ENCODE measurements around the gene SLC4A2.

Gene SLC4A2

DNA sequence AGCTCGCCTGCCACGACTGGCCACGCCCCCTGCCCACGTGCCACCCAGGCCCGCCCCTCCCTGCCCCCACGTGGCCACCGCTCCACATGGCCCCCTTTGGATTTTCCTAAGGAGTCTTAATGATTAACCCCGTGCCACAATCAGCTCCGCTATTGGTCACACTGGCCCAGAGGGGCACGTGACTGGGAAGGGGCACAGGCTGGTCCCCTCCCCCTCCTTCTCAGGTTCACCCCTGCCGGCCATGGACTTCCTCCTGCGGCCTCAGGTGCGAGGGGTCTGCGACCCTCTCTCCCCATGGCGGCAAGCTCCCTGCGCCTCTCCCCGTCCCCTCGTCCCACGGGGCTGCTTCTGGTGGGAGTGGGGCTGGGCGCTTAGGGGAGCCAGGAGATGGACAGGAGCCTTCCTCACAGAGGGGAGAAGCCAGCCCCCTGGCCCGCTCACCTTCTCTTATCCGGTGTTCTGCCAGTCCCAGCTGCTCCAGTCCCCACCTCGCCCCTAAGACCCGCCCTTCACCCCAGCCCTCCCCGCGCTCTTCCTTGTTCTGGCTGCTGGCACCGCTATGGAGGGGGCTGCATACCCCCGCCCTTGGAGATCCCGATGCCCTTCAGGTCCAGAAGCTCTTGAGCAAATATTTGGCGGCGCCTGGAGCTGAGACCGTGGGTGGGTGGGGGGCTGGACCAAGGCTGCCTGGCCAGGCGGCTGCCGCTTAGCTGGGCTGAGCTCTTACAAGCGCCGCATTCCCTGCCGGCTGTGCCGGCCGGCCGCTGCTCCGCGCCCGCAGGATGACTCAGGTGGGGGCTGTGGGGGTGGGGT lies 3.2 kb downstream of the SLC4A2 start:
- DNase-seq (ENCODE audit: low spot score in 2 of 2) (no peak), ATAC-seq (no peak)
- no peak overlapping the region for H3K4me3 Mint-ChIP-seq
- no peak overlapping the region for H3K27ac Mint-ChIP-seq
- H3K36me3 Mint-ChIP-seq: peaks cover 46% of the 10 kb centered on the region
- H3K9me3 Mint-ChIP-seq: no peaks in the 10 kb centered on the region
- H3K4me1 Mint-ChIP-seq: peaks cover 29% of the 10 kb centered on the region

DNA sequence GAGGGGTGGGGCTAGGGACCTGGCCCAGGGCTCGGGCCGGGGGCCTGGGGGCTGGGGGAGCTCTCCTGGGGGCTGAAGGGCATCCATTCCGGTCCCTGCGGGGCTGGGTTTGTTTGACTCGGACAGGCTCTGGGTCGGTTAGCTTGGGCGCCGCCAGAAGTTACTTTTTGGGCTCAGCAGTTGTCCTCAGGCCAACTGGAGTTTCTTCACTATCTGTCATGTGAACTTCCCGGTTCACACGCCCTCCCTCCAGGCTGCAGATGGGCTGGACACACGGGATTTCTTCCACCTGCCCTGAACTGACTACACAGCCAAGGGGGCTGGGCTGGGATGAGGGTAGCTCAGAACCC lies 3.8 kb downstream of the SLC4A2 start:
- ATAC-seq: no peak
- Mint-ChIP-seq H3K4me3 (no peak overlapping the region), H3K27ac (peak overlapping the region; percentile 10), H3K4me1 (peaks cover 28% of the 10 kb centered on the region), H3K36me3 (peaks cover 49% of the 10 kb centered on the region), H3K9me3 (no peaks in the 10 kb centered on the region)
- DNase-seq (ENCODE audit: low spot score in 2 of 2): no peak

DNA sequence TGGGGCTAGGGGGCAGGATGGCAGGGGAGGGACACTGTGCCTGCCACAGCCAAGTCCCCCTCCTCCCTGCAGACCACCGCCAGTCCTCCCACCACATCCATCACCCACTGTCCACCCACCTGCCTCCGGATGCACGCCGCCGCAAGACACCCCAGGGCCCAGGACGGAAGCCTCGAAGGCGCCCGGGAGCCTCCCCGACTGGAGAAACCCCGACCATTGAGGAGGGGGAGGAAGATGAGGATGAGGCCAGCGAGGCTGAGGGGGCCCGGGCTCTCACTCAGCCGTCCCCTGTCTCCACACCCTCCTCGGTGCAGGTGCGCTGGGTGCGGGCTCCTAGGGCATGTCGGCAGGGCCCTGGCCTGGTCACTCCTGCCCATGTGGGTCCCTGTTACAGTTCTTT lies 5.1 kb downstream of the SLC4A2 start:
- peaks cover 54% of the 10 kb centered on the region for H3K36me3 Mint-ChIP-seq
- no peaks in the 10 kb centered on the region for H3K9me3 Mint-ChIP-seq
- no peak overlapping the region for H3K27ac Mint-ChIP-seq
- H3K4me3 Mint-ChIP-seq: no peak overlapping the region
- DNase-seq (ENCODE audit: low spot score in 2 of 2): no peak
- ATAC-seq: no peak
- peaks cover 20% of the 10 kb centered on the region for H3K4me1 Mint-ChIP-seq

DNA sequence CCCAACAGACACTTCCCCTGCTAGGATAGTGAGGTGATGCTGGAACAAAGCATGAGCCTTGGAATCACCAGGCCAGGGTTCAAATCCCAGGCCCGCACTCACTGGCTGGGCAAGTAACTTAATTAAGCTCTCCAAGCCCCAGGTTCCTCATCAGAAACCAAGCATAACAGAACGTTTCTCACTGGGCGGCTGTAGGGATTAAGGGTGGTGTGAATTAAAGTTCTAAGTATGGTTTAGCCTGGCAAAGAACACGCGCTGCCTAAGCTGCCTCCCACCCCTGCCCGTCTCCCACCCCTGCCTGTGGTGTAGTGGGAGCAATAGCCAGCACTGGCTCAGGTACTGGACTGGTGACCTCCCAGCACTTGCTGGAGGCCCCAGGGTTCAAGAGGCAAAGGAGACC lies 5.6 kb downstream of the SLC4A2 start:
- Mint-ChIP-seq H3K4me1 (peaks cover 20% of the 10 kb centered on the region), H3K4me3 (no peak overlapping the region), H3K36me3 (peaks cover 59% of the 10 kb centered on the region), H3K9me3 (no peaks in the 10 kb centered on the region), H3K27ac (peak overlapping the region; percentile 68)
- DNase-seq (ENCODE audit: low spot score in 2 of 2) (no peak), ATAC-seq (no peak)

DNA sequence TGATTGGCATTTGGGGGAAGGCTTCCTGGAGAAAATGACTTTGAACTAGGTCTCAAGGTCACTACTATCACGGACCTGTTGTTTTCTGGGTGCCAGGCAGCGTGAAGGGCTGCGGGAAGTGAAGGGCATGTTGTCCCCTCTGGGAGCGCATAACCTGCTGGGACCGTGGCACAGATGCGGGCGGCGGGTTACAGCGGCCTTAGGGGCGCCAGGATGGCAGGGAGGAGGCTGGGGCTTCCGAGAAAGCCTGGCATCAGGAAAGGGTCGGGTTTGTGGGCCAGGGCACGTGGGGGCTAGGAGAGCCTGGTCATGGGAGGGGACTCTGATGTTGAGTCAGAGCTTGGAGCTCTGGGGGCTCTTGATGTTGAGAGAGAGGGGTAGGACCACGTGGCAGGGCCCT lies 6.1 kb downstream of the SLC4A2 start:
- Mint-ChIP-seq H3K36me3 (peaks cover 62% of the 10 kb centered on the region), H3K9me3 (no peaks in the 10 kb centered on the region), H3K4me1 (peaks cover 17% of the 10 kb centered on the region), H3K27ac (peak overlapping the region; percentile 68), H3K4me3 (no peak overlapping the region)
- DNase-seq (ENCODE audit: low spot score in 2 of 2) (no peak), ATAC-seq (no peak)

DNA sequence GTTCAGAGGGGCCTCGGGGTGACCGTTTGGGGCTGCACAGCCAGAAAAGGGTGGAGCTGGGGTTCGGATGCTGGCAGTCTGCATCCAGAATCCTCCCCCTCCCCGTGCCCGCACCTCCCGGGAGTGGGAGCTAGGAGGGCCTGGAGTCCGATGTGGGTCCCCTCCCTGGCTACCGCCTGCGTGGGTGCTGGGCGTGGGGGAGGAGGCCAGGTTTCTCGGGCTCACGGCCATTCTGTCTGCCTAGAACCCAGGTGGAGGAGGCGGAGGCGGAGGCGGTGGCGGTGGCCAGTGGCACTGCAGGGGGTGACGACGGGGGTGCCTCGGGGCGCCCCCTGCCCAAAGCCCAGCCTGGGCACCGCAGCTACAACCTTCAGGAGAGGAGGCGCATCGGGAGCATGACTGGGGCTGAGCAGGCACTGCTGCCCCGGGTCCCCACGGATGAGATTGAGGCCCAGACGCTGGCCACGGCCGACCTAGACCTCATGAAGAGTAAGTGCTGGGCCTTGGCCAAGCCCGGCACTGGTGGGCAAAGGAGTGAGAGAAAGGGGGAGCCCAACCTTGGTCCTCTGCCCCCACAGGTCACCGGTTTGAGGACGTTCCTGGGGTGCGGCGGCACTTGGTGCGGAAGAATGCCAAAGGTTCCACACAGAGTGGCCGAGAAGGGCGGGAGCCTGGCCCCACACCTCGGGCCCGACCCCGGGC lies 7.0 kb downstream of the SLC4A2 start:
- H3K9me3 Mint-ChIP-seq: no peaks in the 10 kb centered on the region
- H3K27ac Mint-ChIP-seq: no peak overlapping the region
- peaks cover 67% of the 10 kb centered on the region for H3K36me3 Mint-ChIP-seq
- DNase-seq (ENCODE audit: low spot score in 2 of 2) (no peak), ATAC-seq (no peak)
- no peak overlapping the region for H3K4me3 Mint-ChIP-seq
- peaks cover 7% of the 10 kb centered on the region for H3K4me1 Mint-ChIP-seq

DNA sequence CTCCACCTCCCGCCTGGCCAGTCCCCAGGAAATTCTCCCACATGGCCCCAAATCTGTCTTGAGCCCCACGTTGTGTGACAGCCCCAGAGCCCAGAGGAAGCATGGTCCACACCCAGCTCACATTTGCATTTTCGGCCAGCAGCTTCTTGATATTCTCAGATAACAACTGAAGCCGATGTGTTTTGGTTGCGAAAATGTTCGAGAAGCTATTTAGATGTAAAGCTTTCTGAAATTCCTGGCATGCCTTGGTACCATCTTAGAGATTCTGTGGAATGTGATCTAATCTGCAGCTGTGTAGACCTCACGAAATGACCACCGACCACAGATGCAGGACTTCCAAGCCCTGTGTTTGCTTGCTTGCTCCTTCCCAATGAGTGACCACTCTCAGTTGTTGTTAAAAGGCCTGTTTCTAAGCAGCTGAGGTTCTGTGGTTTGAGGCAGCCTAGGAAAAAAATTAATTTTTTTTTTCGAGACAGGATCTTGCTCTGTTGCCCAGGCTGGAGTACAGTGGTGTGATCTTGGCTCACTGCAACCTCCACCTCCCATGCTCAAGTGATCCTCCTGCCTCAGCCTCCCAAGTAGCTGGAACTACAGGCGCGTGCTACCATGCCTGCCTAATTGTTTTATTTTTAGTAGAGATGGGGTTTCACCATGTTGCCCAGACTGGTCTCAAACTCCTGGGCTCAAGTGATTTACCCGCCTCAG lies 8.8 kb downstream of the SLC4A2 start:
- H3K36me3 Mint-ChIP-seq: peaks cover 85% of the 10 kb centered on the region
- DNase-seq (ENCODE audit: low spot score in 2 of 2) (no peak), ATAC-seq (no peak)

DNA sequence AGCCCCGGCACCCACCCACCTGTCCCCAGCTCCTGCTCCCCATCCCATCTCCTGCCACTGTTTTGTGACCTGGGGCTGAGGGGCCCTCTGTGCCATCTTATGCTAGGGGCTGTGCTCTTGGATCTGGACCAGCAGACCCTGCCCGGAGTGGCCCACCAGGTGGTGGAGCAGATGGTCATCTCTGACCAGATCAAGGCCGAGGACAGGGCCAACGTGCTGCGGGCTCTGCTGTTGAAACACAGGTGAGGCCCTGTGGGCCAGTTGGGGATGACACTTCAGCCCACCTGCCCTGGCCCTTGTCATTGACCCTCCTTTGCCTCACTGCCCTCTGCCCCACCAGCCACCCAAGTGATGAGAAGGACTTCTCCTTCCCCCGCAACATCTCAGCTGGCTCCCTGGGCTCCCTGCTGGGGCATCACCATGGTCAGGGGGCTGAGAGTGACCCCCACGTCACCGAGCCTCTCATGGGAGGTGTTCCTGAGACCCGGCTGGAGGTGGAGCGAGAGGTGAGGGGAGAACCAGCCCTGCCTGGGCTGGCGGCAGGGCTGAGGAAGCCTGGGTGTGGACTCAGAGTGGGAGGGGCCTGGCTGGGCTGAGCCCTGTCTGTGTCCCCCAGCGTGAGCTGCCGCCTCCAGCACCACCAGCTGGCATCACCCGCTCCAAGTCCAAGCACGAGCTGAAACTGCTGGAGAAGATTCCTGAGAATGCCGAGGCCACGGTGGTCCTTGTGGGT lies 10.6 kb downstream of the SLC4A2 start:
- no peak for DNase-seq (ENCODE audit: low spot score in 2 of 2)
- H3K4me1 Mint-ChIP-seq: peaks cover 14% of the 10 kb centered on the region
- no peak overlapping the region for H3K4me3 Mint-ChIP-seq
- H3K36me3 Mint-ChIP-seq: peaks cover 89% of the 10 kb centered on the region
- H3K27ac Mint-ChIP-seq: no peak overlapping the region
- ATAC-seq: no peak
- H3K9me3 Mint-ChIP-seq: no peaks in the 10 kb centered on the region

More for the DNA sequence above, 8.8 kb downstream of the SLC4A2 start:
- no peak overlapping the region for H3K27ac Mint-ChIP-seq
- no peak overlapping the region for H3K4me3 Mint-ChIP-seq
- no peaks in the 10 kb centered on the region for H3K9me3 Mint-ChIP-seq
- H3K4me1 Mint-ChIP-seq: no peaks in the 10 kb centered on the region

DNA sequence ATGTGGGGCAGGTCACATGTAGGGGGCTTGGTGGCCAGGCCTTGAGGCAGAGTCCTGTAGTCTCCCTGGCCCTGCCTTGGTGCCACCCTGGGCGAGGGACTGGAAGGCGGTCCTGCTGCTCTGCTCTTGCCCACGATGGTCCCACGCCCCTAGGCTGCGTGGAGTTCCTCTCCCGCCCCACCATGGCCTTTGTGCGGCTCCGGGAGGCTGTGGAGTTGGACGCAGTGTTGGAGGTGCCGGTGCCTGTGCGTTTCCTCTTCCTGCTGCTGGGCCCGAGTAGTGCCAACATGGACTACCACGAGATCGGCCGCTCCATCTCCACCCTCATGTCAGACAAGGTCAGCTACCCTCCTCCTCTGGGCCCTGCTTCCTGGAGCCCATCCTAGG lies 11.2 kb downstream of the SLC4A2 start:
- ATAC-seq: no peak
- peaks cover 18% of the 10 kb centered on the region for H3K4me1 Mint-ChIP-seq
- H3K9me3 Mint-ChIP-seq: no peaks in the 10 kb centered on the region
- H3K4me3 Mint-ChIP-seq: no peak overlapping the region
- peaks cover 89% of the 10 kb centered on the region for H3K36me3 Mint-ChIP-seq
- no peak for DNase-seq (ENCODE audit: low spot score in 2 of 2)
- H3K27ac Mint-ChIP-seq: no peak overlapping the region

DNA sequence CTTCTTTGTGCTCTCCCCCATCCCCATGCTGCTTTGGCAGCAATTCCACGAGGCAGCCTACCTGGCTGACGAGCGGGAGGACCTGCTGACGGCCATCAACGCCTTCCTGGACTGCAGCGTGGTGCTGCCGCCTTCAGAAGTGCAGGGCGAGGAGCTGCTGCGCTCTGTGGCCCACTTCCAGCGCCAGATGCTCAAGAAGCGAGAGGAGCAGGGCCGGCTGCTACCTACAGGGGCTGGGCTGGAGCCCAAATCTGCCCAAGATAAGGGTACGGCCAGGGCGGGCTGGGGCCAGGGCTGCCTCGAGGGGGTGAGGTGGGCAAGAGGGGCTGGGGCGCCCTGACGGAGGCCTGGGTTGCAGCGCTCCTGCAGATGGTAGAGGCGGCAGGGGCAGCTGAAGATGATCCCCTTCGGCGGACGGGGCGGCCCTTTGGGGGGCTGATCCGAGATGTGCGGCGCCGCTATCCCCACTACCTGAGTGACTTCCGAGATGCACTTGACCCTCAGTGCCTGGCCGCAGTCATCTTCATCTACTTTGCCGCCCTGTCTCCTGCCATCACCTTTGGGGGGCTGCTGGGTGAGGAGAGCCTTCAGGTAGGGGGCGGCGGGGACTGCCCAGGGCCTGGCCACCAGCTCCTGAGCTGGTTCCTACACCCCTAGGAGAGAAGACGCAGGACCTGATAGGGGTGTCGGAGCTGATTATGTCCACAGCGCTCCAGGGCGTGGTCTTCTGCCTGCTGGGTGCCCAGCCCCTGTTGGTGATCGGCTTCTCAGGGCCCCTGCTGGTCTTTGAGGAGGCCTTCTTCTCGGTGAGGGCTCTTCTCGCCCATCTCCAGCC lies 11.9 kb downstream of the SLC4A2 start:
- H3K9me3 Mint-ChIP-seq: no peaks in the 10 kb centered on the region
- no peak overlapping the region for H3K4me3 Mint-ChIP-seq
- ATAC-seq (no peak), DNase-seq (ENCODE audit: low spot score in 2 of 2) (no peak)
- H3K27ac Mint-ChIP-seq: peak overlapping the region; percentile 64
- peaks cover 95% of the 10 kb centered on the region for H3K36me3 Mint-ChIP-seq
- peaks cover 25% of the 10 kb centered on the region for H3K4me1 Mint-ChIP-seq

DNA sequence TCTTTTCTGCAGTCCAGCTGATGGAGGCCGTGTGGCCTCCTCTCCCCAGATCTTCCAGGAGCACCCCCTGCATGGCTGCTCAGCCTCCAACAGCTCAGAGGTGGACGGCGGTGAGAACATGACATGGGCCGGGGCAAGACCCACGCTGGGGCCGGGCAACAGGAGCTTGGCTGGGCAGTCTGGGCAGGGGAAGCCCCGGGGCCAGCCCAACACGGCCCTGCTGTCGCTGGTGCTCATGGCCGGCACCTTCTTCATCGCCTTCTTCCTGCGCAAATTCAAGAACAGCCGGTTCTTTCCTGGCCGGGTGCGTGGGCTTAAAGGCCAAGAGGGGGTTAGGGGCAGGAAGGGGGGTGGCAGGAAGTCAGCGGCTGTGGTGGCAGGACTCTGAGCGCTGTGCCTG lies 14.6 kb downstream of the SLC4A2 start:
- Mint-ChIP-seq H3K4me1 (peaks cover 39% of the 10 kb centered on the region), H3K36me3 (peaks cover 88% of the 10 kb centered on the region), H3K9me3 (no peaks in the 10 kb centered on the region), H3K27ac (peak overlapping the region; percentile 81), H3K4me3 (peak overlapping the region; percentile 49)
- DNase-seq (ENCODE audit: low spot score in 2 of 2) (no peak), ATAC-seq (peak; percentile 43)

DNA sequence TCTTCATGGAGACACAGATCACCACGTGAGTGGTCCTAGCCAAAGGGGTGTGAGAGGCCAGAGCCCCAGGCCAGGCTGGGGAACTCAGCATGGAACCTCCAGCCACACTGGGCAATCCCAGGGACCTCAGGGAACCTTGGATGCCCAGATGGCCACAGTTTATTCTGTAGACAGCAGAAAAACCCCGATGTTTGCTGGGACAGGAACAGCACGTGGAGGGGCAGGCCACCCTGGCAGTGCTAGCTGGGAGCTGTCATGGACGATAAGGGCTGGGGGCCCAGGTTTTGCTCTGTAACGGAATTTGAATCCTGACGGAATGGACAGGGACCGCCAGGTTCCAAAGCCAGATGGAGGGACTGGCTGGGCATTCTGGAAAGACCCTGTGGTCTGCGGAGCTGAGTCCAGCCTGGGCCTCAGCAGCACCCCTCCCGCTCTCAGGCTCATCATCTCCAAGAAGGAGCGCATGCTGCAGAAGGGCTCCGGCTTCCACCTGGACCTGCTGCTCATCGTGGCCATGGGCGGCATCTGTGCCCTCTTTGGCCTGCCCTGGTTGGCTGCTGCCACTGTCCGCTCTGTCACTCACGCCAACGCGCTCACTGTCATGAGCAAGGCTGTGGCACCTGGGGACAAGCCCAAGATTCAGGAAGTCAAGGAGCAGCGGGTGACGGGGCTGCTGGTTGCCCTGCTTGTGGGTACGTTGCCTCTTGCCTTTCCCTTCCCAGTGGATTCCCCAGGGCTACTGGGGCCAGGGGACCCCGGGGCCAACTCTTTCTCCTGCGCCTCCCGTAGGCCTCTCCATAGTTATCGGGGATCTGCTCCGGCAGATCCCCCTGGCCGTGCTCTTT lies 15.7 kb downstream of the SLC4A2 start:
- peaks cover 49% of the 10 kb centered on the region for H3K4me1 Mint-ChIP-seq

DNA sequence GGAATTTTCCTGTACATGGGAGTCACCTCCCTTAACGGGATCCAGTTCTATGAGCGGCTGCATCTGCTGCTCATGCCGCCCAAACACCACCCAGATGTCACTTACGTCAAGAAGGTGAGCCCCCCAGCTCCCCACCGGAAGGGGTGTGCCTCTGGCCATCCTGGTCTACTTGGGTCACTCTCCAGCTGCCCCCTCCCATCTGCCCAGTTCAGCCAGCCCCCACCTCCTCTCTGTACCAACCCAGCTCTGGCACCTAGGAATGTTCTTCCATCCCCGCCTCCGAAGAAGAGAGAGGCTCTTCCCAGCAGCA lies 16.2 kb downstream of the SLC4A2 start:
- ATAC-seq (no peak), DNase-seq (ENCODE audit: low spot score in 2 of 2) (no peak)
- Mint-ChIP-seq H3K4me3 (no peak overlapping the region), H3K27ac (peak overlapping the region; percentile 81), H3K4me1 (peaks cover 50% of the 10 kb centered on the region), H3K36me3 (peaks cover 84% of the 10 kb centered on the region), H3K9me3 (no peaks in the 10 kb centered on the region)

More for the DNA sequence above, 15.7 kb downstream of the SLC4A2 start:
- ATAC-seq (no peak), DNase-seq (ENCODE audit: low spot score in 2 of 2) (no peak)
- peaks cover 86% of the 10 kb centered on the region for H3K36me3 Mint-ChIP-seq
- H3K9me3 Mint-ChIP-seq: no peaks in the 10 kb centered on the region
- peak overlapping the region; percentile 49 for H3K4me3 Mint-ChIP-seq
- H3K27ac Mint-ChIP-seq: peak overlapping the region; percentile 81

DNA sequence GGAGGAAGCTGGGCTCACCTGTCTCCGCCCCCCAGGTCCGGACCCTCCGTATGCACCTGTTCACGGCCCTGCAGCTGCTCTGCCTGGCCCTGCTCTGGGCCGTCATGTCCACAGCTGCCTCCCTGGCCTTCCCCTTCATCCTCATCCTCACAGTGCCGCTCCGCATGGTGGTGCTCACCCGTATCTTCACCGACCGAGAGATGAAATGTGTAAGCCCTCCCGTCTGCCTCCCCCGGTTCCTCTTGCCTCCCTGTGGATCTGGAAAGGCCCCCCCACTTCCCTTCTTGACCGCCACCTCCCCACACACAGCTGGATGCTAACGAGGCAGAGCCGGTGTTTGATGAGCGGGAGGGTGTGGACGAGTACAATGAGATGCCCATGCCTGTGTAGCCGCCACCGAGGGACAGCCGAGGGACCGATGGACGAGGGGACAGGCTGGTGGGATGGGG lies 16.6 kb downstream of the SLC4A2 start:
- Mint-ChIP-seq H3K4me3 (no peak overlapping the region), H3K36me3 (peaks cover 80% of the 10 kb centered on the region), H3K4me1 (peaks cover 50% of the 10 kb centered on the region), H3K9me3 (no peaks in the 10 kb centered on the region), H3K27ac (peak overlapping the region; percentile 81)
- ATAC-seq: no peak
- DNase-seq (ENCODE audit: low spot score in 2 of 2): no peak
